GM23338 (cell line): ENCODE measurements around the gene GPATCH4. TPM values are rescaled to one million over a fixed set of nuclear protein-coding genes. Genes with fewer than 3 reads are reported as not detected.

Experiments
- ATAC-seq: fragments of 200-7000 bp; cut with Tn5 transposase; 3 replicates; pipeline ENCODE4 v1.9.1; 2020
- DNase-seq: peaks from one replicate; pipeline ENCODE4 v3.0.0-alpha.2; 2015; ENCODE audit warnings: low spot score
- H2AFZ ChIP-seq: fragments of 200-600 bp; sonication (generic); 2 replicates; pipeline ENCODE4 v1.8.0; 2016; ENCODE audit warnings: antibody characterized with exemption, mild to moderate bottlenecking, moderate library complexity
- H3F3A ChIP-seq: fragments of 200-600 bp; sonication (generic); replicated peaks from 2 replicates; pipeline ENCODE4 v1.8.0; 2017; ENCODE audit warnings: antibody characterized with exemption, mixed run types, low read depth
- H3K27ac ChIP-seq: fragments of 200-600 bp; sonication (generic); 2 replicates; pipeline ENCODE4 v1.6.1; 2016; ENCODE audit warnings: low read depth
- H3K27me3 ChIP-seq: fragments of 200-600 bp; sonication (generic); 2 replicates; pipeline ENCODE4 v1.8.0; 2016; ENCODE audit warnings: mild to moderate bottlenecking, mixed run types, moderate library complexity; ENCODE audit not compliant: insufficient read depth
- H3K36me3 ChIP-seq: fragments of 200-600 bp; sonication (generic); 2 replicates; pipeline ENCODE4 v1.8.0; 2016; ENCODE audit warnings: mild to moderate bottlenecking; ENCODE audit not compliant: insufficient read depth
- H3K4me1 ChIP-seq: fragments of 200-600 bp; sonication (generic); 2 replicates; pipeline ENCODE4 v1.8.0; 2016; ENCODE audit warnings: mild to moderate bottlenecking, moderate library complexity; ENCODE audit not compliant: insufficient read depth
- H3K4me2 ChIP-seq: fragments of 200-600 bp; sonication (generic); 2 replicates; pipeline ENCODE4 v1.7.1; 2017; ENCODE audit warnings: mixed run types
- H3K4me3 ChIP-seq: fragments of 200-600 bp; sonication (generic); 2 replicates; pipeline ENCODE4 v1.6.1; 2016; ENCODE audit warnings: mixed run types
- H3K79me2 ChIP-seq: fragments of 200-600 bp; sonication (generic); replicated peaks from 2 replicates; pipeline ENCODE4 v1.8.0; 2017; ENCODE audit warnings: mild to moderate bottlenecking; ENCODE audit not compliant: insufficient read depth
- H3K9me2 ChIP-seq: fragments of 200-600 bp; sonication (generic); 2 replicates; pipeline ENCODE4 v1.8.0; 2017; ENCODE audit not compliant: insufficient read depth
- H4K20me1 ChIP-seq: fragments of 200-600 bp; sonication (generic); replicated peaks from 2 replicates; pipeline ENCODE4 v1.8.0; 2017; ENCODE audit warnings: mild to moderate bottlenecking; ENCODE audit not compliant: insufficient read depth
- H3K27ac Mint-ChIP-seq: 2 replicates; pipeline ENCODE4 v1.8.0; 2020; ENCODE audit warnings: inconsistent platforms, mild to moderate bottlenecking, moderate library complexity, mixed read lengths
- H3K27me3 Mint-ChIP-seq: 3 replicates; pipeline ENCODE4 v1.8.0; 2022; ENCODE audit warnings: low read depth, mild to moderate bottlenecking, moderate library complexity, mixed read lengths, inconsistent platforms; ENCODE audit not compliant: insufficient read depth, poor library complexity
- H3K36me3 Mint-ChIP-seq: 3 replicates; pipeline ENCODE4 v1.8.0; 2021; ENCODE audit warnings: low read depth, mild to moderate bottlenecking, inconsistent platforms, moderate library complexity, mixed read lengths
- H3K4me1 Mint-ChIP-seq: 3 replicates; pipeline ENCODE4 v1.8.0; 2020; ENCODE audit warnings: mild to moderate bottlenecking, inconsistent platforms, mixed read lengths
- H3K4me3 Mint-ChIP-seq: 3 replicates; pipeline ENCODE4 v1.8.0; 2021; ENCODE audit warnings: moderate library complexity, mild to moderate bottlenecking, inconsistent platforms, mixed read lengths
- H3K9me3 Mint-ChIP-seq: 3 replicates; pipeline ENCODE4 v1.8.0; 2020; ENCODE audit warnings: moderate library complexity, mild to moderate bottlenecking, inconsistent platforms, mixed read lengths
- CREB1 ChIP-seq: fragments of 250-450 bp; sonication (Bioruptor Pico); IDR thresholded peaks from 2 replicates; pipeline ENCODE4 v1.5.0; 2020; ENCODE audit warnings: low read depth, mild to moderate bottlenecking, moderate library complexity
- CTCF ChIP-seq, 2 experiments: fragments of 200-600 bp in 1 of 2; sonication (generic) in 1 of 2; conservative IDR thresholded peaks; 2 replicates each; pipeline versions ENCODE4 v1.5.1 to v1.6.1; 2016 to 2017; ENCODE audit warnings: antibody characterized with exemption in 2 of 2, low read depth in 2 of 2, mild to moderate bottlenecking in 2 of 2, moderate library complexity in 1 of 2
- ETS1 ChIP-seq: IDR thresholded peaks from 2 replicates; pipeline ENCODE4 v1.6.1; 2016; ENCODE audit warnings: antibody characterized with exemption
- EZH2 ChIP-seq: fragments of 200-600 bp; sonication (generic); IDR thresholded peaks from one replicate; pipeline ENCODE4 v1.8.0; 2017; ENCODE audit warnings: antibody characterized with exemption, mild to moderate bottlenecking, low read depth; ENCODE audit not compliant: unreplicated experiment
- EZH2phosphoT487 ChIP-seq: fragments of 200-600 bp; sonication (generic); IDR thresholded peaks from one replicate; pipeline ENCODE4 v1.8.1; 2018; ENCODE audit warnings: antibody characterized with exemption; ENCODE audit not compliant: unreplicated experiment
- JUNB ChIP-seq: IDR thresholded peaks from one replicate; pipeline ENCODE4 v1.6.1; 2016; ENCODE audit warnings: antibody characterized with exemption; ENCODE audit not compliant: unreplicated experiment
- NANOG ChIP-seq: IDR thresholded peaks from 2 replicates; pipeline ENCODE4 v1.6.1; 2016; ENCODE audit warnings: antibody characterized with exemption, borderline replicate concordance
- POLR2AphosphoS5 ChIP-seq: IDR thresholded peaks from 2 replicates; pipeline ENCODE4 v1.6.1; 2016; ENCODE audit warnings: antibody characterized with exemption, low read depth
- STAT1 ChIP-seq: IDR thresholded peaks from one replicate; pipeline ENCODE4 v1.6.1; 2016; ENCODE audit warnings: antibody characterized with exemption; ENCODE audit not compliant: unreplicated experiment
- ZNF114 ChIP-seq: fragments of 250-450 bp; sonication (Bioruptor Pico); IDR thresholded peaks from 2 replicates; pipeline ENCODE4 v1.5.0; 2020; ENCODE audit warnings: mild to moderate bottlenecking, moderate library complexity
- ZNF331 ChIP-seq: fragments of 250-450 bp; sonication (Bioruptor Pico); IDR thresholded peaks from 2 replicates; pipeline ENCODE4 v1.5.0; 2020; ENCODE audit warnings: low read depth, mild to moderate bottlenecking, moderate library complexity
- ZNF462 ChIP-seq: fragments of 250-450 bp; sonication (Bioruptor Pico); IDR thresholded peaks from 2 replicates; pipeline ENCODE4 v1.5.0; 2020; ENCODE audit warnings: mild to moderate bottlenecking, moderate library complexity
- polyA plus RNA-seq: library from polyadenylated mRNA; unstranded; fragments of >200 nt; fragmentation: Nextera tagmentation; extraction: Ambion mirVana; gene quantifications from 2 replicates; pipeline ENCODE4 v1.2.1, GENCODE V29; 2016
- total RNA-seq: library from RNA; depleted of rRNA; stranded (reverse); fragments of >200 nt; shearing (Covaris generic); gene quantifications from 2 replicates; pipeline ENCODE4 v1.2.3, GENCODE V29; 2014
- TF ChIP-seq, protein P1 (sequence below): IDR thresholded peaks from one replicate; pipeline ENCODE4 v1.6.1; 2018; ENCODE audit warnings: antibody characterized with exemption; ENCODE audit not compliant: unreplicated experiment

The GPATCH4 gene
- total and polyA plus RNA-seq, 2 experiments from 2014 or later = 58.9 to 187 TPM

DNA sequence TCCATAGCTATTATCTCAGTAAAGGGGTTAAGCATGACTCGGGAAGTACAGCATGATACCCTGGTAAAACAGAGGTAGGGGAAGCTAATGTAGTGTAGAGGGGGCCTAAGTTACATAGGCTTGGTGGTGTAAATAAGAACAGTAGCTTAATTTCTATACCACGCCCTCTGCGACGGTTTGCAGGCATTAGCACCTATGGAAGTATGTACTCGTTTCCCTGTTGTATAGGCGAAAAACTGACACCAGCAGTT lies 10.2 kb downstream of the GPATCH4 start:
- Histone ChIP-seq H3K36me3 (peaks cover 5% of the 10 kb centered on the region), H3K27me3 (no peaks in the 10 kb centered on the region), H3F3A (peaks cover 24% of the 10 kb centered on the region), H3K79me2 (no peaks in the 10 kb centered on the region), H2AFZ (peak overlapping the region; percentile 83), H3K27ac (peak overlapping the region; percentile 80; the same call in 1 of the 2 replicates), H3K4me2 (peak overlapping the region; percentile 80), H4K20me1 (peaks cover 12% of the 10 kb centered on the region; the same call in 1 of the 2 replicates), H3K4me3 (peak overlapping the region; percentile 95), H3K9me2 (no peaks in the 10 kb centered on the region), H3K4me1 (peaks cover 8% of the 10 kb centered on the region; the same call in 1 of the 2 replicates)
- peaks cover 4% of the 10 kb centered on the region for H3K27me3 Mint-ChIP-seq
- DNase-seq (peak; percentile 46), ATAC-seq (peak; percentile 18)
- H3K9me3 Mint-ChIP-seq = no peaks in the 10 kb centered on the region
- peaks cover 17% of the 10 kb centered on the region for H3K4me1 Mint-ChIP-seq
- peak overlapping the region; percentile 95 for H3K27ac Mint-ChIP-seq
- peak overlapping the region; percentile 82 for H3K4me3 Mint-ChIP-seq
- TF ChIP-seq ZNF462 (CRISPR knock-in tag) = no peak
- TF ChIP-seq NANOG = no peak
- no peak for TF ChIP-seq ZNF331
- no peak for TF ChIP-seq EZH2phosphoT487
- TF ChIP-seq, protein P1, sequence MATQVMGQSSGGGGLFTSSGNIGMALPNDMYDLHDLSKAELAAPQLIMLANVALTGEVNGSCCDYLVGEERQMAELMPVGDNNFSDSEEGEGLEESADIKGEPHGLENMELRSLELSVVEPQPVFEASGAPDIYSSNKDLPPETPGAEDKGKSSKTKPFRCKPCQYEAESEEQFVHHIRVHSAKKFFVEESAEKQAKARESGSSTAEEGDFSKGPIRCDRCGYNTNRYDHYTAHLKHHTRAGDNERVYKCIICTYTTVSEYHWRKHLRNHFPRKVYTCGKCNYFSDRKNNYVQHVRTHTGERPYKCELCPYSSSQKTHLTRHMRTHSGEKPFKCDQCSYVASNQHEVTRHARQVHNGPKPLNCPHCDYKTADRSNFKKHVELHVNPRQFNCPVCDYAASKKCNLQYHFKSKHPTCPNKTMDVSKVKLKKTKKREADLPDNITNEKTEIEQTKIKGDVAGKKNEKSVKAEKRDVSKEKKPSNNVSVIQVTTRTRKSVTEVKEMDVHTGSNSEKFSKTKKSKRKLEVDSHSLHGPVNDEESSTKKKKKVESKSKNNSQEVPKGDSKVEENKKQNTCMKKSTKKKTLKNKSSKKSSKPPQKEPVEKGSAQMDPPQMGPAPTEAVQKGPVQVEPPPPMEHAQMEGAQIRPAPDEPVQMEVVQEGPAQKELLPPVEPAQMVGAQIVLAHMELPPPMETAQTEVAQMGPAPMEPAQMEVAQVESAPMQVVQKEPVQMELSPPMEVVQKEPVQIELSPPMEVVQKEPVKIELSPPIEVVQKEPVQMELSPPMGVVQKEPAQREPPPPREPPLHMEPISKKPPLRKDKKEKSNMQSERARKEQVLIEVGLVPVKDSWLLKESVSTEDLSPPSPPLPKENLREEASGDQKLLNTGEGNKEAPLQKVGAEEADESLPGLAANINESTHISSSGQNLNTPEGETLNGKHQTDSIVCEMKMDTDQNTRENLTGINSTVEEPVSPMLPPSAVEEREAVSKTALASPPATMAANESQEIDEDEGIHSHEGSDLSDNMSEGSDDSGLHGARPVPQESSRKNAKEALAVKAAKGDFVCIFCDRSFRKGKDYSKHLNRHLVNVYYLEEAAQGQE = no peak
- TF ChIP-seq ZNF114 (CRISPR knock-in tag) = no peak
- no peak for TF ChIP-seq ETS1
- TF ChIP-seq CTCF (conservative IDR thresholded peaks at IDR 0.05; ENCODE audit: low read depth in 2 of 2) = no peak
- no peak for TF ChIP-seq POLR2AphosphoS5
- TF ChIP-seq JUNB = no peak
- TF ChIP-seq STAT1 = no peak
- TF ChIP-seq CREB1 (CRISPR knock-in tag) = no peak
- no peak for TF ChIP-seq EZH2
- peaks cover 36% of the 10 kb centered on the region for H3K36me3 Mint-ChIP-seq
